Measurements from ENCODE around the gene ADRB1. TPM values are rescaled to one million over a fixed set of nuclear protein-coding genes. Genes with fewer than 3 reads are reported as not detected.

The ADRB1 gene
- total and polyA plus RNA-seq, 4 donors = 6.6 to 21.4 (median 7.9) TPM

GRCh38 chr10:114026189-114027040 lies 17.3 kb upstream of the ADRB1 start:
- TF ChIP-seq CTCF (IDR thresholded peaks at IDR 0.05; ENCODE audit: control extremely low read depth, extremely low read depth) = no peak
- Histone ChIP-seq H3K36me3 (ENCODE audit: control insufficient read depth in 4 of 4, insufficient read depth in 4 of 4, low read length in 4 of 4) (no peaks in the 10 kb centered on the region), H3K9me3 (ENCODE audit: control insufficient read depth in 4 of 4, insufficient read depth in 3 of 4, low read length in 3 of 4) (peaks cover 0 to 2% (median 0%) of the 10 kb centered on the region in 4 donors), H3K4me3 (no peak overlapping the region), H3K27me3 (ENCODE audit: control insufficient read depth in 3 of 3, insufficient read depth in 3 of 3, low read length in 2 of 3) (no peaks in the 10 kb centered on the region), H3K9ac (ENCODE audit: insufficient read depth in 1 of 2, low read length in 2 of 2) (peak overlapping the region in 1 of 2 donors; percentile 20), H3K27ac (ENCODE audit: low read depth in 1 of 2, low read length in 1 of 2) (peak overlapping the region in 1 of 2 donors; percentile 84), H3K4me1 (ENCODE audit: control insufficient read depth in 5 of 5, insufficient read depth in 5 of 5, low read length in 5 of 5) (peaks cover 0 to 12% (median 9%) of the 10 kb centered on the region in 5 donors)
- 47 to 65% methylated on average over 7 of the region's 7 CpGs for WGBS, 2 donors
- DNase-seq (no peak), ATAC-seq (ENCODE audit: insufficient read depth, low FRiP score) (peak; percentile 28)

- WGBS, 2 donors = 50 to 66% methylated on average over 2 of the region's 2 CpGs
- Histone ChIP-seq H3K9ac (ENCODE audit: insufficient read depth in 1 of 2, low read length in 2 of 2) (no peak overlapping the region), H3K9me3 (ENCODE audit: control insufficient read depth in 4 of 4, insufficient read depth in 3 of 4, low read length in 3 of 4) (peaks cover 0 to 2% (median 0%) of the 10 kb centered on the region in 4 donors), H3K36me3 (ENCODE audit: control insufficient read depth in 4 of 4, insufficient read depth in 4 of 4, low read length in 4 of 4) (no peaks in the 10 kb centered on the region), H3K4me3 (no peak overlapping the region), H3K27me3 (ENCODE audit: control insufficient read depth in 3 of 3, insufficient read depth in 3 of 3, low read length in 2 of 3) (no peaks in the 10 kb centered on the region), H3K27ac (ENCODE audit: low read depth in 1 of 2, low read length in 1 of 2) (no peak overlapping the region), H3K4me1 (ENCODE audit: control insufficient read depth in 5 of 5, insufficient read depth in 5 of 5, low read length in 5 of 5) (peaks cover 0 to 12% (median 7%) of the 10 kb centered on the region in 5 donors)
- no peak for TF ChIP-seq CTCF (IDR thresholded peaks at IDR 0.05; ENCODE audit: control extremely low read depth, extremely low read depth)
- DNase-seq (no peak), ATAC-seq (ENCODE audit: insufficient read depth, low FRiP score) (no peak)
These were observed 16.6 kb upstream of the ADRB1 start for GRCh38 chr10:114027041-114027394.

GRCh38 chr10:114027951-114028350 lies 15.7 kb upstream of the ADRB1 start:
- TF ChIP-seq CTCF (IDR thresholded peaks at IDR 0.05; ENCODE audit: control extremely low read depth, extremely low read depth) = no peak
- H3K4me3 ChIP-seq = no peak overlapping the region
- 84 to 92% methylated on average over 3 of the region's 3 CpGs for WGBS, 2 donors
- peak overlapping the region in 1 of 2 donors; percentile 9 for H3K27ac ChIP-seq (ENCODE audit: low read depth in 1 of 2, low read length in 1 of 2)
- peaks cover 0 to 10% (median 5%) of the 10 kb centered on the region in 5 donors for H3K4me1 ChIP-seq (ENCODE audit: control insufficient read depth in 5 of 5, insufficient read depth in 5 of 5, low read length in 5 of 5)
- no peak overlapping the region for H3K9ac ChIP-seq (ENCODE audit: insufficient read depth in 1 of 2, low read length in 2 of 2)
- H3K9me3 ChIP-seq (ENCODE audit: control insufficient read depth in 4 of 4, insufficient read depth in 3 of 4, low read length in 3 of 4) = peaks cover 0 to 2% (median 0%) of the 10 kb centered on the region in 4 donors
- DNase-seq (no peak), ATAC-seq (ENCODE audit: insufficient read depth, low FRiP score) (no peak)
- H3K27me3 ChIP-seq (ENCODE audit: control insufficient read depth in 3 of 3, insufficient read depth in 3 of 3, low read length in 2 of 3) = no peaks in the 10 kb centered on the region
- no peaks in the 10 kb centered on the region for H3K36me3 ChIP-seq (ENCODE audit: control insufficient read depth in 4 of 4, insufficient read depth in 4 of 4, low read length in 4 of 4)
